PC-3 (cell line): ENCODE measurements around the gene MSL1. TPM values are rescaled to one million over a fixed set of nuclear protein-coding genes. Genes with fewer than 3 reads are reported as not detected.

Experiments used
- ATAC-seq: fragments of 200-7000 bp; cut with Tn5 transposase; 2 replicates; pipeline ENCODE4 v1.9.1; 2020; ENCODE audit warnings: mild to moderate bottlenecking, moderate library complexity
- BruUV-seq: library from RNA; stranded (reverse); fragments of 400-500 nt; replicated peaks from 2 replicates; lab custom pipeline; 2021; lab: Mats Ljungman, UMichigan
- CTCF ChIA-PET: fragments of 300-600 bp; sonication (Branson Sonifier 250); formaldehyde crosslinking; loops from one replicate; lab custom pipeline; 2022; ENCODE audit warnings: antibody characterized with exemption; lab: Charles Lee
- POLR2A ChIA-PET: fragments of 300-600 bp; sonication (Branson Sonifier 250); formaldehyde crosslinking; loops from one replicate; lab custom pipeline; 2022; ENCODE audit warnings: antibody characterized with exemption; ENCODE audit not compliant: unreplicated experiment; lab: Charles Lee
- DNase-seq: peaks from one replicate; pipeline ENCODE4 v3.0.0-alpha.2; 2015
- H2AFZ ChIP-seq: fragments of 300-600 bp; sonication (generic); 2 replicates; pipeline ENCODE4 v1.6.0; 2016; ENCODE audit warnings: antibody characterized with exemption, low read length
- H3F3A ChIP-seq: fragments of 300-600 bp; sonication (generic); one replicate; pipeline ENCODE4 v1.6.0; 2017; ENCODE audit warnings: antibody characterized with exemption, low read length, control low read depth, mild to moderate bottlenecking; ENCODE audit not compliant: unreplicated experiment
- H3K27ac ChIP-seq: fragments of 300-600 bp; sonication (generic); 2 replicates; pipeline ENCODE4 v1.5.1; 2016; ENCODE audit warnings: mild to moderate bottlenecking, low read length
- H3K27me3 ChIP-seq: fragments of 300-600 bp; sonication (generic); 2 replicates; pipeline ENCODE4 v1.6.1; 2016; ENCODE audit warnings: low read length, mixed read lengths
- H3K36me3 ChIP-seq: fragments of 300-600 bp; sonication (generic); 2 replicates; pipeline ENCODE4 v1.6.1; 2016; ENCODE audit warnings: low read depth, mixed run types, low read length, mixed read lengths
- H3K4me1 ChIP-seq: fragments of 300-600 bp; sonication (generic); 2 replicates; pipeline ENCODE4 v1.5.1; 2016; ENCODE audit warnings: low read length; ENCODE audit not compliant: insufficient read depth
- H3K4me2 ChIP-seq: fragments of 300-600 bp; sonication (generic); 2 replicates; pipeline ENCODE4 v1.6.0; 2016; ENCODE audit warnings: low read length
- H3K4me3 ChIP-seq: fragments of 300-600 bp; sonication (generic); 2 replicates; pipeline ENCODE4 v1.5.1; 2016; ENCODE audit warnings: mild to moderate bottlenecking, low read length, mixed read lengths
- H3K79me2 ChIP-seq: fragments of 300-600 bp; sonication (generic); 2 replicates; pipeline ENCODE4 v1.6.1; 2017; ENCODE audit warnings: low read length, mixed read lengths
- H3K9ac ChIP-seq: fragments of 300-600 bp; sonication (generic); 2 replicates; pipeline ENCODE4 v1.6.0; 2016; ENCODE audit warnings: mild to moderate bottlenecking, low read length
- H3K9me2 ChIP-seq: fragments of 300-600 bp; sonication (generic); replicated peaks from 2 replicates; pipeline ENCODE4 v1.6.1; 2016; ENCODE audit warnings: mixed run types, low read length, mixed read lengths
- H3K9me3 ChIP-seq: fragments of 300-600 bp; sonication (generic); 2 replicates; pipeline ENCODE4 v1.6.1; 2016; ENCODE audit warnings: low read length, mixed read lengths
- H4K20me1 ChIP-seq: fragments of 300-600 bp; sonication (generic); 2 replicates; pipeline ENCODE4 v1.6.1; 2016; ENCODE audit warnings: low read length, mixed read lengths
- CTCF ChIP-seq: fragments of 300-600 bp; sonication (generic); conservative IDR thresholded peaks from 2 replicates; pipeline ENCODE4 v1.5.1; 2017; ENCODE audit warnings: antibody characterized with exemption, low read depth, mild to moderate bottlenecking, low read length
- EZH2 ChIP-seq: fragments of 300-600 bp; sonication (generic); IDR thresholded peaks from one replicate; pipeline ENCODE4 v1.6.1; 2017; ENCODE audit warnings: antibody characterized with exemption, mild to moderate bottlenecking, low read length; ENCODE audit not compliant: unreplicated experiment
- EZH2phosphoT487 ChIP-seq: fragments of 300-600 bp; sonication (generic); IDR thresholded peaks from 2 replicates; pipeline ENCODE4 v1.6.1; 2018; ENCODE audit warnings: mild to moderate bottlenecking, antibody characterized with exemption, low read length, borderline replicate concordance
- intact Hi-C: fragments of 100-400 bp; cut with micrococcal nuclease; formaldehyde crosslinking; loops from 2 replicates; pipeline ENCODE4 v1.9.0; 2023
- total RNA-seq: library from RNA; depleted of rRNA; stranded (reverse); fragments of >200 nt; gene quantifications from 2 replicates; pipeline ENCODE4 v1.2.3, GENCODE V29; 2014

Gene MSL1
- total RNA-seq, 1 experiment from 2014 or later, result 22.2 TPM

DNA sequence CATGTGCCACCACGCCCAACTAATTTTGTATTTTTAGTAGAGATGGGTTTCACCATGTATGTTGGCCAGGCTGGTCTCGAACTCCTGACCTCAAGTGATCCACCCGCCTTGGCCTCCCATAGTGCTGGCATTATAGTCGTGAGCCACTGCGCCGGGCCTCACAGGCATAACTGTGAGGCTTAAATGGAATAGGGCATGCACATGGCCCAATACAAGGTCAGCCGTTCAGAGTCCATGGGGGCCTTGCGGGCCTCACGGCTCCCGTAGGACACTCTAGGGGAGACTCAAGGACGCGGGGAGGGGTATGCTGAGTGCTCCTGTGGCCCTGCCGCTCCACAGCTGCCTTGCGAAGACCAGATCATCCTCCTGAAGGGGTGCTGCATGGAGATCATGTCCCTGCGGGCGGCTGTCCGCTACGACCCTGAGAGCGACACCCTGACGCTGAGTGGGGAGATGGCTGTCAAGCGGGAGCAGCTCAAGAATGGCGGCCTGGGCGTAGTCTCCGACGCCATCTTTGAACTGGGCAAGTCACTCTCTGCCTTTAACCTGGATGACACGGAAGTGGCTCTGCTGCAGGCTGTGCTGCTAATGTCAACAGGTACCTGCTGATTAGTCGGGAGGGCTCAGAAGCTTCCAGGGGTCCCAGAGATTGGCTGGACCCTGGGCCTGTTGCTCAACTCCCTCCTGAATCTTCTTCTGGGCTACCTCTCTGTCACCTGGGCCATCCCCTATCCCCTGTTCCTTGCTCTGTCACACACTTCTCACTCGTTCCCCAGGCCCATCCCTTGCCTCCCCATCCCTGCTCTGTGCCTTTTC lies 33.7 kb upstream of the MSL1 start:
- H2AFZ ChIP-seq, result no peak overlapping the region
- H3K9me2 ChIP-seq, result no peaks in the 10 kb centered on the region
- H3K4me2 ChIP-seq, result no peak overlapping the region
- ChIA-PET POLR2A (no interaction called here), CTCF (no interaction called here)
- H3K27ac ChIP-seq, result no peak overlapping the region
- no peaks in the 10 kb centered on the region for H3K36me3 ChIP-seq
- no peaks in the 10 kb centered on the region for H3K27me3 ChIP-seq
- no peaks in the 10 kb centered on the region for H4K20me1 ChIP-seq
- no peaks in the 10 kb centered on the region for H3F3A ChIP-seq
- no peak overlapping the region for H3K9ac ChIP-seq
- DNase-seq (no peak), ATAC-seq (no peak)
- BruUV-seq, result no TSS peak
- H3K4me3 ChIP-seq, result no peak overlapping the region
- no peaks in the 10 kb centered on the region for H3K9me3 ChIP-seq
- no peaks in the 10 kb centered on the region for H3K79me2 ChIP-seq
- H3K4me1 ChIP-seq, result no peaks in the 10 kb centered on the region
- intact Hi-C loops, result no loop called here
- no peak for TF ChIP-seq EZH2
- TF ChIP-seq CTCF, result no peak
- TF ChIP-seq EZH2phosphoT487, result no peak

DNA sequence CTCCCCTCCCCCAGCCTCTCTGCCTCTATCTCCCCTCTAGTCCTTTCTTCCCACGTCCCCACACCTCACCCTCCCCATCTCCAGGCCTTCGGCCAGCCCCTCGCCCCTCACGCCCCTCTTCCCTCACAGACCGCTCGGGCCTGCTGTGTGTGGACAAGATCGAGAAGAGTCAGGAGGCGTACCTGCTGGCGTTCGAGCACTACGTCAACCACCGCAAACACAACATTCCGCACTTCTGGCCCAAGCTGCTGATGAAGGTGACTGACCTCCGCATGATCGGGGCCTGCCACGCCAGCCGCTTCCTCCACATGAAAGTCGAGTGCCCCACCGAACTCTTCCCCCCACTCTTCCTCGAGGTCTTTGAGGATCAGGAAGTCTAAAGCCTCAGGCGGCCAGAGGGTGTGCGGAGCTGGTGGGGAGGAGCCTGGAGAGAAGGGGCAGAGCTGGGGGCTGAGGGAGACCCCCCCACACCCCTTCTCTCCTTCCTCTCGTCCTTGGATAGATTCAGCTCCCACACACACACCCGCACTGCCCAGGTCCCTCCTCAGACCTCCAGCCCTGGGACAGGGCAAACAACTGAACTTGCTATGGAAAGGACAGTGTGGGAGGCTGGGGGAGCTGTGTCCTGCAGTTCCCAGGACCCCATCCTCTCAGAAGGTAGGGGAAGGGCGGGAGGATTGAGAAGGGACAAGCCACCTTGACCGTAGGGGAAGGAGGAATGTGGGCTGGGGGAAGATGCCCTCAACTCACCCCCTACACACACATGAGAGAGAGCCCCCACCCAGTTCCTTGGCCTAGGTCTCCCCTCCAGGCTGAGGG lies 32.5 kb upstream of the MSL1 start:
- H3K36me3 ChIP-seq, result peaks cover 8% of the 10 kb centered on the region; the same call in 1 of the 2 replicates
- H3F3A ChIP-seq, result no peaks in the 10 kb centered on the region
- H3K4me3 ChIP-seq, result no peak overlapping the region
- POLR2A ChIA-PET, result no interaction called here
- H3K9me2 ChIP-seq, result no peaks in the 10 kb centered on the region
- no peak overlapping the region for H3K9ac ChIP-seq
- no peak for TF ChIP-seq EZH2
- no peak for TF ChIP-seq CTCF
- no peak for TF ChIP-seq EZH2phosphoT487
- ATAC-seq, result no peak
- H3K4me1 ChIP-seq, result no peaks in the 10 kb centered on the region
- H3K27ac ChIP-seq, result no peak overlapping the region
- no peak overlapping the region for H3K4me2 ChIP-seq
- no peaks in the 10 kb centered on the region for H3K9me3 ChIP-seq
- no TSS peak for BruUV-seq
- no peak overlapping the region for H2AFZ ChIP-seq
- no peak for DNase-seq
- CTCF ChIA-PET, result no interaction called here
- H4K20me1 ChIP-seq, result no peaks in the 10 kb centered on the region
- no peaks in the 10 kb centered on the region for H3K27me3 ChIP-seq
- no peaks in the 10 kb centered on the region for H3K79me2 ChIP-seq
- intact Hi-C loops, result no loop called here
